ENCODE results near the gene EPHA2.

Gene EPHA2

GRCh38 chr1:16145662-16146278 is 10.1 kb downstream of the EPHA2 start:
- DNase-seq (ENCODE audit: low spot score): no peak

DNA sequence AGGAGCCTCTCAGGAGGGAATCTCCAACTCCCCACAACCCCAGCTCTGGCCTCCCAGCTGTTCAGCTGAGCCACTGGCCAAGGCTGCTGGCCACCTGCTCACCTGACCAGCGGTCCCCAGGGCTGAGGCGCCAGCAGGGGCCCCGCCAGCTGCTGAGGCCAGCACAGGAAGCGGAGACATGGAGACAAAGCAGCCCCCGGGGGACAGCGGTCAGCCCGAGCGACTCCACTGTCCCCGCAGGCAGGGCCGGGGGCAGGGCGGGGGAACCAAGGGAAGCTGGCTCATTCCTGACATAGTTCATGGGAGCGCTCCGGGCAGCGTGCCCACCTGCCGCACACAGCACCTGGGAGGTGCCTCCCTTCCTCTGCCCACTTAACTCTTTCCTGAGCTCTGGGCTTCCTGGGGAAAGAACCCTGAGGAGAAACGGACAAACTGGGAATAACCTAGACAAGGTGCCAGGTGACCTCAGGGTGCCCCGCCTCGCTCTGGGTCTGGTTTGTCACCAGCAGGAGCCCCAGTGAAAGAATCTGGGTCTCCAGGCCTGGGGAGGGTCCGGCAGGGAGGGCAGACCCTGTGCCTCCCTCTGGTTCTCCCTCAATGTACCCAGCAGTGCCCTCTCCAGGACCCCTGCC is 10.7 kb downstream of the EPHA2 start:
- TF ChIP-seq CTCF (IDR thresholded peaks at IDR 0.05; ENCODE audit: extremely low read depth, missing control alignments): no peak
- no peak for DNase-seq (ENCODE audit: low spot score)

More at GRCh38 chr1:16145662-16146278, 10.1 kb downstream of the EPHA2 start:
- no peak for TF ChIP-seq CTCF (IDR thresholded peaks at IDR 0.05; ENCODE audit: extremely low read depth, missing control alignments)

DNA sequence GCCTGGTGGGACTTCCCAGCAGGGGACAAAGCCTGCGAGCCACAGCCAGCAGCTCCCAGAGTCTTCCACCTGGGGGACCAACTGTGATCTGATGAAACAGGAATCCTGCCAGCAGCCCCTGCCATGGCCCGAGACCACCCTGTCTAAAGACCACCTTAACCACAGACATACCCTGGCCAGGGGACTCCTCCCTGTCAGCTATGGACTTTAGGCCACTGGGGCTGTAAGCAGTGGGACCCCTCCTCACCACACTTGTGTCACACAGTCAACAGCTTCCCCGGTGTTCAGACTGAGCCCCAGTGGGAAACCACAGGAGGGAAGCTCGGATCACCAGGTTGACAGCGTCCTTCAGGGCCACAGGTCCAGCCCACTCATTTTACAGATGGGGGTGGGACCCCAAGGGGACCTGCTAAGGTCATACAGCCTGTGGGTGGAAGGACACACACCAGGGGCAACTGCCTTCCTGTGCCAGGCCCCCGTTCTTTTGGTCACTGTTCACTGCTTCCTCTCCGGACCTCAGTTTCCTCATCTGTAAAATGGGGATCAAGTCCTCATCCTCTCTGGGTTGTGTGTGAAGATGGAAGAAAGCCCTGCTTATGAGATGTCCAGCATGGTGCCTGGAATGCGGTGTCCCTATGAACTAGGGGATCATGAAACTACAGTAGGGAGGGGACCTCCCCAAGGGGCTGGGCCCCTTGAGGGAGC is 11.4 kb downstream of the EPHA2 start:
- DNase-seq (ENCODE audit: low spot score): no peak
- TF ChIP-seq CTCF (IDR thresholded peaks at IDR 0.05; ENCODE audit: extremely low read depth, missing control alignments): no peak

- TF ChIP-seq CTCF (IDR thresholded peaks at IDR 0.05; ENCODE audit: extremely low read depth, missing control alignments): no peak
- no peak for DNase-seq (ENCODE audit: low spot score)
These were observed 12.1 kb downstream of the EPHA2 start for GRCh38 chr1:16143566-16144324.

DNA sequence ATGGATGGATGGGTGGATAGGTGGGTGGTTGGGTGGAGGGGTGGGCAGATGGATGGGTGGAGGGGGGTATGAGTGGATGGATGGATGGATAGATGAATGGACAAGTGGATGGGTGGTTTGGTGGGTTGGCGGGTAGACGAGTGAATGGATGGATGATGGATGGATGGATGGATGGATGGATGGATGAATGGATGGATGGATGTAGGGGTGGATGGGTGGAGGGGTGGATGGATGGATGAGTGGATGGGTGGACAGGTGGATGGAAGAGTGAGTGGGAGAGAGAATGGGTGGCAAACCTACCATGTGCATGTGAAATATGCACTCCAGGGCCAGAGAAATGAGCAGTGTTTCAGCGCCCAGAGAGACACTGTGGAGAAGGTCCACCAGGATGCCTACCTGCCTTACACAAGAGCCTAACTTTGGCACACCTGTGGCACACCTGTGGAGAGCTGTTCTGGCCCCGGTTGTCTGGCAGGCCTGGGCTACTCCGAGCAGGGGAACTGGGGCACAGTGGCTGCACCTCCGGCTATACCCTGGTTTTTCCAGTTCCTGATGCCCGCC is 12.8 kb downstream of the EPHA2 start:
- DNase-seq (ENCODE audit: low spot score): no peak

GRCh38 chr1:16142383-16142995 is 13.4 kb downstream of the EPHA2 start:
- no peak for DNase-seq (ENCODE audit: low spot score)
- no peak for TF ChIP-seq CTCF (IDR thresholded peaks at IDR 0.05; ENCODE audit: extremely low read depth, missing control alignments)

More for the DNA sequence above, 12.8 kb downstream of the EPHA2 start:
- TF ChIP-seq CTCF (IDR thresholded peaks at IDR 0.05; ENCODE audit: extremely low read depth, missing control alignments): no peak

All from GM20000 (cell line).